GM21619 (cell line): Measurements from ENCODE around the gene COL4A3.
"Not testable (repeated sequence)": the region's sequence is repeated elsewhere in the genome, so short reads cannot be mapped to it uniquely, and the experiment has no call there.

Experiments used
- ATAC-seq: cut with Tn5 transposase; IDR thresholded peaks from one replicate; pipeline ENCODE4 v1.9.1; 2021; ENCODE audit not compliant: unreplicated experiment

The COL4A3 gene

GRCh38 chr2:227154986-227155774 lies 9.2 kb upstream of the COL4A3 start:
- no peak for ATAC-seq

- ATAC-seq: no peak
These were observed 4.3 kb upstream of the COL4A3 start for GRCh38 chr2:227160164-227160563.

GRCh38 chr2:227161947-227162346 lies 2.5 kb upstream of the COL4A3 start:
- no peak for ATAC-seq

DNA sequence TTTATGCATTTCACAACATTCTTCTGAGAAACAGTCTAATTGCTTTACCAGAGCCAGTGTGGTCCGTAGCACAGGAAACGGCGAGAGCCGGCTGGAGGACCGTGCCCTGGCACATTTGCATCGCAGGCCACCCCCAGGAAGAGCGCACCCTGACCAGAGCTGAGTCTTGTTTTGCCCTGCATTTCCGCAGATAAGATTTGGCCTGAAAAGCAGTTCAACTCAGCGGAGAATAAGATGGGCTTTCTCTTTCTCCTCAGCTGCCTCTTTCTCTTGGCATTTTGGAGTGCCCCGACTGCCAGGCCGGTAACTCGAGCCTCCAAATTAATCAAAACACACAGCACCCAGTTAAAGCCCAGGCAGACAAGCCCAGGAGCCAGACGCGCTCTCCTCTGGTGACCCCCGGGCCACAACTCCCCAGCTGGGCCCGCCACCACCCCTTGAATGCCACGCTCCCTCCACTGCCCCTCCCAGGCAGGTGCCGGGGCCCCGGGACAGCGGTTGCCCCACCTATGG lies 883 bp upstream of the COL4A3 start:
- ATAC-seq: peak; percentile 67

GRCh38 chr2:227164763-227165291 lies 403 bp downstream of the COL4A3 start:
- peak; percentile 65 for ATAC-seq

DNA sequence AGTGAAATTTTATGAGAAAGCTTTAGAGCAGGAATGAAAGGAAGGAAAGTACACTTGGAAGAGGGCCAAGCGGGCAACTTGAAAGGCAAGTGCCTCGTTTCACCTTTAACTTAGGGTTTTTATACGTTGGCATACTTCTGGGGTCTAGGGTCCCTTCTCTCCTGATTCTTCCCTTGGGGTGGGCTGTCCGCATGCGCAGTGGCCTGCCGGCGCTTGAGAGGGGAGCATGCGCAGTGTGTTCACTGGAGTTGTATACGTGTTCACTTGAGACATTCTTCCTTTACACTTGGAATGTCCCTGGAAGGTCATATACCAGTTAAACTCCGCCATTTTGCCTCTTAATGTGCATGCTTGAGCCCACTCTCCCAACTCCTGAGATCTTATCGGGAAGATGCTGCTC lies 7.4 kb downstream of the COL4A3 start:
- not testable (repeated sequence) for ATAC-seq

DNA sequence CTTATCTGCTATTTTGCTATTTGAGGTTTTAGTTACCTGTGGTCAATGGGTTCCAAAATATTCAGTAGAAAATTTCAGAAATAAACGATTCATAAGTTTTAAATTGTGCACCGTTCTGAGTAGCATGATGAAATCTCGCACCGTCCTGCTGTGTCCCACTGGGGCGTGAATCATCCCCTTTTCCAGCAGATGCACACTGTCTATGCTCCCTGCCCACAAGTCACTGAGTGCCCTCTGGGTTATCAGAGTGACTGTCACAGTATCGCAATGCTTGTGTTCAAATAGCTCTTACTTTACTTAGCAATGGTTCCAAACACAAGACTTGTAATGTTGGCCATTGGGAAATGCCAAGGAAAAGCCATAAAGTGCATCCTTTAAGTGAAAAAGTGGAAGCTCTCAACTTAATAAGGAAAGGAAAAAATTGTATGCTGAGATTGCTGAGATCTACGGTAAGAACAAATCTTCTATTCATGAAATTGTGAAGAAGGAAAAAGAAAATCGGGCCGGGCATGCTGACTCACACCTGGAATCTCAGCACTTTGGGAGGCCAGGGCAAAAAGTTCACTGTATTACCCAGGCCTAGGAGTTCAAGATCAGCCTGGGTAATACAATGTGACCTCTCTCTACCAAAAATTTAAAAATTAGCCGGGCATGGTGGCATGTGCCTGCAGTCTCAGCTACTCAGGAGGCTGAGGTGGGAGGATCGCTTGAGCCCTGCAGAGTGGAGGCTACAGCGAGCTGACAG lies 13.3 kb downstream of the COL4A3 start:
- ATAC-seq: no peak

GRCh38 chr2:227179988-227180685 lies 15.7 kb downstream of the COL4A3 start:
- no peak for ATAC-seq

DNA sequence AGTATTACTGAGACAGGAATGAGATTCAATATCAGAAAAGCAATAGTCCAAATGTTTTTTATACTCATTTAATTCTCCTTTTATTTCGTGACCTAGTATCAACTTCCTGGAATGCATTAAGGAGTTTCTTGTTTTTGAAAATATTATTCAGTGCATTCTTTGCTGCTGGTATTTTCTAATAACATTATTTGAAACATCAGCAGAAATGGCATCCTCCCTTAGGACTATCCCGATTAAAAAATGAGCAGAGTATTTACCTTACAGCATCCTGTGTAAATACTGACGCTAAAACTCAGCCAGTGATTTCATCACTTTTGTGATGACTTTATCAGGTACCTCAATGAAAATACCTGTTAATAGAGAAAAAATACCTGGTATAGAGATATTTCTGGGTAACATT lies 16.3 kb downstream of the COL4A3 start:
- ATAC-seq: no peak

DNA sequence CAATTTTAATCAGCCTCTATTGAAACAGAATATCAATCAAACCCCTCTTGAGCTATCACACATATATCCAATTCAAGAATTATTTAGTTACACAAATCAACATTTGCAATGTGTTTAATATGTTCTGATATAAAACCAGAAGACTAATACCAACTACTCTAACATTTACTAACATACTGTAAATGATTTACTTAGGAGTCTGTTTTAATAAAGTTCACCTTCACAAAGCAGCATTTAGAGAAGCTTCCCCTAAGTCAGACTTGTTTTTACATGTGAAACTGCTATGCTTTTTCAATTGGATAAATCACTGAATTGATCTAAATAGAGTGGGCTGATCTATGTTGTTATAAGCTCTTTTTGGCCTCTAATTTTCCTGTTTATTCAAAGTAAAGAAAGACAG lies 18.3 kb downstream of the COL4A3 start:
- no peak for ATAC-seq

DNA sequence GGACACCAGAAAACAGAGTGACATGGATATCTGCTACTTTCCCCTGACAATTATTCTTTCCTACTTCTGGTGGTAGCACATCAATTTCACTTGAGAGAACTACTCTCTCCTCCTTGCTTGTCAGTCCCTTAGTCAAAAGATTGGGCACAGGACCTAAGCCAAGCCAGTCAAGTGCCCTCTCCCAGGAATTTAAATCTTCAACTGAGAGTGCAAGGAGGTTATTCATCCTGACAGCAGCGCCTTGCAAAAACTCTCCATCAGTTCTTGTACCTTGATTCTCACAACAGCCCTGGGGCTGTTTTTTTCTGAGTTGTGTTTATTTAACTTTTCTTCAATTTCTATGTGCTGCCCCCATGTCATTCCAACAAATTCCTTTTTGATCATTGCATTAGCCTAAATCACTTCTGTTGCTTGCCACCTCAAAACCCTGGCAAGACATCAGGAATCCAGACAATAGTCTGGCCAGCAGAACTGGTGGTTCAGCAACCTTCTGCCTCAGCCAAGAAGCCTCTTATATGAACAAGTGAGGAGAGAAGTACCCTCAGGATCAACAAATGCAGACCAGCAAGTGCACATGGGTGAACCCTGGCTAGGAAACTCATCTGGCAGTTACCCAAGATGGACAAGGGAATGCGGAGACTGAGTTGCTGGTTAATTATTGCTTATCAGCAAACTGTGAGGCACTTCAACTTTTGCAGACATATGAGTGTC lies 19.4 kb downstream of the COL4A3 start:
- no peak for ATAC-seq

DNA sequence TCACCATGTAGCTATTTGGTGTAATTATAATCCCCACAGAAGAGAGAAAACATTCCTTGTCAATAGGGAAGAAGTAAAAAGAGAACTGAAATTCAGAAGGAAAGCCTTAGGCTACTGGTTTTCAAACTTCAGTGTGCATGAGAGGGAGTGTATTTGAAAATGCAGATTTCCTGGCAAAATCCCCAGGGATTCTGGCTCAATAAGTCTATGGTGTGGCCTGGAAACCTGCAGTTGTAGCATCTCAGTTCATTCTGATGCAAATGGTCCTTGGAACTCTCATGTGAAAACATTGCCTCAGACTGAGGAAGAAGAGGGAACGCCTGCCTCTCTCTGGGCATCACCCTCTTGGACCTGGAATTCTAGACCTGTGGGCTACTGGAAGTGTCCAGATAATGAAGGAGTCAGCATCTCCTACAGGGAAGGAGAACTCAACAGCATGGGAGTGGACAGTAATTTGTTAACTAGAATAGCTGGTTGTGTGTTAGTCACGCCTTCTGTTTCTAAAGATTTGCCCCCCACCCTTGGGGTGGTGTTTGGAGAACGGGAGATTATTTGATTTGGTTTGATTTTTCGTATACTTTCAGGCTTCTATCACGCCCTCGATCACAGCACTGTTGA lies 21.3 kb downstream of the COL4A3 start:
- ATAC-seq: no peak

- no peak for ATAC-seq
These were observed 22.3 kb downstream of the COL4A3 start for GRCh38 chr2:227186751-227187150.

DNA sequence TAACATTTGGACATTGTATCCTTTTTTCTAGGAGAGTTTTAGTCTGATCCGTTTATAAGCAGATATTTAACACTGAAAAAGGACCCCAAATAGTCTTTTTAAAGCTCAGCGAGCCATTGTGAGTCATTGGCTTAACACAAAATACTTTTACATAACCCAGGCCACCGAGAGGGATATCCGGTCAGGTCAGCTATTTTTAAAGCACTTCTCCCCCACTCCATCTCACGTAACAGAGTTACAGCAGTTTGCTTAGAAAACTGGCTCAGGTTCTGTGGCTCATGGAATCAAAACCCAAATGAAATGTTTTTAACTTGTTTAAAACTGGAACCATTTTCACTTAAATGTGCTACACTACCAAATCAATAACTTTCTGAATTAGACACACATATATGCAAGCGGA lies 23.9 kb downstream of the COL4A3 start:
- ATAC-seq: peak; percentile 72

GRCh38 chr2:227191367-227191766 lies 26.9 kb downstream of the COL4A3 start:
- ATAC-seq: no peak

DNA sequence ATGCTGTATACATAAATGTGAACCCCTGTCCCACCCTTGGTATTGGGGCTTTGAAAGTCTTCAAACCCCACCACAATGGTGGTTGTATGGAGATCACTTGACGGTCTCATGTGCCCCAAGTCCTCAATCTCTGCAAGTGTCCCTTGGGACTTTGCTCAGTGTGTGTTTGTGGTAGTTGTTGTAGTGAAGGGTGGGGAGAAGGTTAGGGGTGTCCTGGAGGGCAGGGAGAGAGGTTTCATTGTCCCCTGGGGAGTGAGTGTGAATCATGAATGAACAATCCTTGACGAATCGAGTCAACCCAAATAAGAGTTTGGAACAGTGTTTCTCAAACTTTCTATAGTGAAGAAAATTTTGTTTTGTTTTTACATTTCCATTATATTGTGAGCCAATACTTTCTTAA lies 28.1 kb downstream of the COL4A3 start:
- ATAC-seq: no peak

GRCh38 chr2:227194219-227194618 lies 29.8 kb downstream of the COL4A3 start:
- no peak for ATAC-seq

DNA sequence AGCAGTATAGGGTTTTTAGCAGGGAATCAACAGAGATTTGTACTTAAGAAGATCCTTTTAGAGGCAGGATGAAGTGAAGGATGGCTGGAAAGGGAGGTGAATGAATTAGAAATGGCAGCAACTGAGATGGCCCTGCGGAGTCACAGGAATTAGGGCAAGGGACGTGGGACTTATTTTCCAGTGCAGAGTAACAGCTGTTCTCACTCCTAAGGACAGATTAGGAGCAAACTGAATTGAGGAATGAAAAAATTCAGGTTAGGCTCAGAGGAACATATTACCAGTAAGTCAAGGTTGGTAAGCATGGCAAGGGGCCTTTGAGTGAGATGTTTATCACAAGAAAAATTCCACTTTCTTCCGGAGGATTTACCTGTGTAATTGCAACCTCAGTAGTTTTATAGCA lies 34.4 kb downstream of the COL4A3 start:
- no peak for ATAC-seq

DNA sequence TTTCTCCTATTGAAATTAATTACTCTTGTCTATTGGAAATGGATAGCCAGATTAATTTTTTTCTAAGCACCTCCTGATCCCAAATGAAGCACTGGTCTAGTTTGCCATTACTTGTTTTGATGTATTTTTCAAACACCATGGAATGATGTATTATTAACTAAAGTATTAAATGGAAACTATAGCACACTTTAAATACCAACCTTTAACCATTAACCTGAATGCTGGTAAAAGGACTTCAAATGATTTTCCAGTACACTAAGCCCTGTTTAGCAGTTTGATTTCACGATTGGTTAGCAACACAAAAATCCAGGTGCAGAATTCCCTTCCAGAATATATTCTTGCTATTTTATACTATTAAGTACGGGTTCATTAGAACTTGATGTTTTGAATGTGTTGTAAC lies 37.3 kb downstream of the COL4A3 start:
- no peak for ATAC-seq

DNA sequence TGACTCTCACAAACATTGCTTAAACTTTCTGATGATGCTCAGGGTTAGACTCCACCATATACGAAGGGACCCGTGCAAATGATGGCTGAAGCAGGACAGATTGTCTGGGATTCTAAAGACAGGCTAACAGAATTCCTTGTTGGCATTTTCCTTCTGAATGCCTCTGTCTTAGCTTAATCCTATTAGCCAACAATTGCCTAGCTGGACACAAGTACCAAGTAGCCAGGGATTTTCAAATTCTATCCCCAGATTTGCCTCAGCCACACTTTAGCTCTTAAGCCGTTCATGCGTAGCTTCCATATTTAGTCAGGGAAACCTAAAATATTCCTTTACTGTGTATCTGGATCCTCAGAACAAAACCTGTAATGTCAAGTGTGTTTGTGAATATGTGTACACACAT lies 40.0 kb downstream of the COL4A3 start:
- ATAC-seq: no peak
